ELF-1 (cell line): ENCODE measurements around the gene PLCL1.
A peak's percentile ranks its signal among the peaks of the same experiment; 100 is the strongest.

Source experiments
- DNase-seq: peaks from one replicate; pipeline ENCODE4 v3.0.0-alpha.2; 2016; ENCODE audit warnings: low read depth, low spot score

The PLCL1 gene

GRCh38 chr2:197853549-197853948, 49.2 kb downstream of the PLCL1 start:
- DNase-seq: no peak

GRCh38 chr2:197857476-197858107, 53.2 kb downstream of the PLCL1 start:
- no peak for DNase-seq

- DNase-seq: no peak
Observed at GRCh38 chr2:197858607-197859140, 54.3 kb downstream of the PLCL1 start.

- DNase-seq: no peak
Observed at GRCh38 chr2:197862246-197862955, 58.0 kb downstream of the PLCL1 start.

GRCh38 chr2:197863744-197864143, 59.4 kb downstream of the PLCL1 start:
- DNase-seq: no peak

GRCh38 chr2:197866455-197866854, 62.1 kb downstream of the PLCL1 start:
- no peak for DNase-seq

- DNase-seq: no peak
Observed at GRCh38 chr2:197867033-197867432, 62.6 kb downstream of the PLCL1 start.

GRCh38 chr2:197867624-197868023, 63.2 kb downstream of the PLCL1 start:
- DNase-seq: no peak

- DNase-seq: no peak
Observed at GRCh38 chr2:197868206-197868605, 63.8 kb downstream of the PLCL1 start.

- DNase-seq: no peak
Observed at GRCh38 chr2:197869041-197869440, 64.6 kb downstream of the PLCL1 start.

GRCh38 chr2:197869501-197870111, 65.2 kb downstream of the PLCL1 start:
- no peak for DNase-seq

GRCh38 chr2:197870137-197870536, 65.7 kb downstream of the PLCL1 start:
- no peak for DNase-seq

GRCh38 chr2:197871780-197872456, 67.5 kb downstream of the PLCL1 start:
- no peak for DNase-seq

- peak; percentile 37 for DNase-seq
Observed at GRCh38 chr2:197873293-197873701, 68.9 kb downstream of the PLCL1 start.

GRCh38 chr2:197875763-197876162, 71.4 kb downstream of the PLCL1 start:
- no peak for DNase-seq

GRCh38 chr2:197876524-197876923, 72.1 kb downstream of the PLCL1 start:
- no peak for DNase-seq

GRCh38 chr2:197877038-197877437, 72.6 kb downstream of the PLCL1 start:
- no peak for DNase-seq

GRCh38 chr2:197878792-197879191, 74.4 kb downstream of the PLCL1 start:
- DNase-seq: no peak

- no peak for DNase-seq
Observed at GRCh38 chr2:197879812-197880408, 75.5 kb downstream of the PLCL1 start.

- DNase-seq: no peak
Observed at GRCh38 chr2:197883354-197884032, 79.1 kb downstream of the PLCL1 start.

GRCh38 chr2:197884252-197884651, 79.9 kb downstream of the PLCL1 start:
- DNase-seq: no peak
